ENCODE results near the gene BEND7. TPM values are rescaled to one million over a fixed set of nuclear protein-coding genes. Genes with fewer than 3 reads are reported as not detected.

BEND7 gene
- total RNA-seq, 1 experiment from 2014 or later = 1.7 TPM

- Histone ChIP-seq H3K9me3 (ENCODE audit: insufficient read depth, low read depth) (no peaks in the 10 kb centered on the region), H3K4me2 (no peak overlapping the region), H2AFZ (no peak overlapping the region), H3K4me3 (no peak overlapping the region), H3F3A (ENCODE audit: insufficient read depth, low read depth) (no peaks in the 10 kb centered on the region), H3K36me3 (ENCODE audit: low read depth) (no peaks in the 10 kb centered on the region), H3K4me1 (replicated peaks; ENCODE audit: insufficient read depth) (no peaks in the 10 kb centered on the region), H3K9me2 (ENCODE audit: insufficient read depth) (no peaks in the 10 kb centered on the region), H3K79me2 (ENCODE audit: low read depth) (no peaks in the 10 kb centered on the region), H3K27me3 (ENCODE audit: insufficient read depth, low read depth) (peaks cover 38% of the 10 kb centered on the region), H3K27ac (no peak overlapping the region), H4K20me1 (ENCODE audit: insufficient read depth) (no peaks in the 10 kb centered on the region)
- intact Hi-C loops (cut with micrococcal nuclease; ENCODE audit: unreplicated experiment) = no loop called here
- TF ChIP-seq EZH2 (IDR thresholded peaks at IDR 0.05; ENCODE audit: low read depth) (no peak), CTCF (conservative IDR thresholded peaks at IDR 0.05) (no peak)
- ChIA-PET POLR2A (ENCODE audit: unreplicated experiment) (no interaction called here), CTCF (interaction anchor here (1.2 kb wide), 1 partner anchor 10 kb away, joined by 3 read pairs; no protein-coding TSS in a partner anchor)
- no TSS peak for BruUV-seq (replicated peaks)
- DNase-seq = no peak
These were observed 136.1 kb downstream of the BEND7 start for GRCh38 chr10:13392701-13393100.

Other genes starting within 250 kb of the BEND7 start
- 15.3 and 16.5 TPM in 2 replicates for gene PHYH, start 228.9 kb downstream of the BEND7 start, total RNA-seq (2021)
- 49.9 and 63.0 TPM in 2 replicates for gene SEPHS1, start 180.7 kb downstream of the BEND7 start, total RNA-seq (2021)
- 18.9 and 19.1 TPM in 2 replicates for gene PRPF18, start 58.0 kb upstream of the BEND7 start, total RNA-seq (2021)

All from PC-9 (cell line).